Endometrial microvascular endothelial cells (primary cell): Measurements from ENCODE around the gene YIPF6. TPM values are rescaled to one million over a fixed set of nuclear protein-coding genes. Genes with fewer than 3 reads are reported as not detected.
"Not testable (repeated sequence)": the region's sequence is repeated elsewhere in the genome, so short reads cannot be mapped to it uniquely, and the experiment has no call there.

ENCODE experiments used
- in situ Hi-C: cut with HindIII; loops from 2 replicates; pipeline ENCODE4 v1.10.0; 2017; ENCODE audit warnings: low sequenced_read_pairs, low pct_unique_long_range_greater_than_20kb; ENCODE audit errors: inconsistent ontology term
- total RNA-seq: library from RNA; depleted of rRNA; stranded (reverse); fragments of >200 nt; gene quantifications from one replicate; pipeline ENCODE4 v1.2.3, GENCODE V29; 2015; ENCODE audit errors: inconsistent ontology term

The YIPF6 gene
- total RNA-seq, 1 donor from 2014 or later = 35.8 TPM

DNA sequence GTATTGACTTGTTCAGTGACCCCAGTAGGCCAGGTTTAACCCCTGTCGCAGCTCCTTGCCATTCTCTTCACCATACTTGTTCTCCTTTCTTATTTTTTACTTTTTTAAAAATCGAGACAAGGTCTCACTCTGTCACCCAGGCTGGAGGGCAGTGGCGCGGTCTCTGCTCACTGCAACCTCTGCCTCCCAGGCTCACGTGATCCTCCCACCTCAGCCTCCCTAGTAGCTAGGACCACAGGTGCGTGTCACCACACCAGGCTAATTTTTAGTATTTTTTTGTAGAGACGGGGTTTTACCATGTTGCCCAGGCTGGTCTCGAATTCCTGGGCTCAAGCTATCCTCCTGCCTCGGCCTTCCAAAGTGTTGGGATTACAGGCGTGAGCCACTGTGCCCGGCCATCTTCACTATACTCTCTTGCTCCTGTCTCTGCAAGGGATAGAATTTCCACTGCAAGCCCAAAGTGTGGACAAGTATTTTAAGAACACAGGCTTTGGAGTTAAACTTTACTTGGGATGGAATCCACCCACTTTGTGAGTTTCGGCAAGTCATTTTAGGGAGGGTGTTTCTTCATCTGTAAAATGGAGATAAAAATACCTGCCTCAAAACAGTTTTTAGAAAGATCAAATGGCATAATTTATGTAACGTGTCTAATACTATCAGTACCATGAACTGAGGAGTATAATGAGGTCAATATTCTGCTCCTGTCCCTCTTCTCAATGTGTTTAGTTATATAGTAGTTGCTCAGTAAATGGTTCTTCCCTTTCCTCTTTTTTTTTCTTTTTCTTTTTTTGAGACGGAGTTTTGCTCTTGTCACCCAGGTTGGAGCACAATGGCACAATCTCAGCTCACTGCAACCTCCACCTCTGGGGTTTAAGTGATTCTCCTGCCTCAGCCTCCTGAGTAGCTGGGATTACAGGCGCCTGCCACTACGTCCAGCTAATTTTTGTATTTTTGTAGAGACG is 973 bp downstream of the YIPF6 start:
- in situ Hi-C loops = no loop called here

- in situ Hi-C loops = no loop called here
These were observed 5.2 kb downstream of the YIPF6 start for GRCh38 chrX:68503836-68504636.

- in situ Hi-C loops = no loop called here
These were observed 7.8 kb downstream of the YIPF6 start for GRCh38 chrX:68506649-68507048.

- in situ Hi-C loops = no loop called here
These were observed 9.9 kb downstream of the YIPF6 start for GRCh38 chrX:68508799-68509198.

DNA sequence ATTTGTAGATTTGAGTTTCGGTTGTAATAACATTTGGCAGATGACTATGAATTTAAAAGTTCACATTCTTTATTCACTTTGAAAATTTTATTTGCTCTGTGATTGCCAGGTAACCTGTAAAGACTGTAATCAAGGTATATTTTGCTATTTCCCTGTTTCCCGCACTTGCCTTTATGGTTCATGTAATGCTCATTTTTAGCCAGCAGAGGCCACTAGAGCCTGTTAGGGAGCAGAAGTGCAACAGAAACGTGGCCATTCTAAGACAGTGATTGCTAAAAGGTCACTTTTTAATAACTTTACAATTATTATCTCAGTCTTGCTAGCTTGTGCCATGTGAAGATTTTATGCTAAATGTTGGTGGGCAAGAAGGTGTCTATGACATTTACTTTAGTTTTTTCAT is 12.4 kb downstream of the YIPF6 start:
- in situ Hi-C loops = no loop called here

- in situ Hi-C loops = not testable (repeated sequence)
These were observed 25.8 kb downstream of the YIPF6 start for GRCh38 chrX:68524680-68525079.

GRCh38 chrX:68532831-68533533 is 34.1 kb downstream of the YIPF6 start:
- in situ Hi-C loops = no loop called here

DNA sequence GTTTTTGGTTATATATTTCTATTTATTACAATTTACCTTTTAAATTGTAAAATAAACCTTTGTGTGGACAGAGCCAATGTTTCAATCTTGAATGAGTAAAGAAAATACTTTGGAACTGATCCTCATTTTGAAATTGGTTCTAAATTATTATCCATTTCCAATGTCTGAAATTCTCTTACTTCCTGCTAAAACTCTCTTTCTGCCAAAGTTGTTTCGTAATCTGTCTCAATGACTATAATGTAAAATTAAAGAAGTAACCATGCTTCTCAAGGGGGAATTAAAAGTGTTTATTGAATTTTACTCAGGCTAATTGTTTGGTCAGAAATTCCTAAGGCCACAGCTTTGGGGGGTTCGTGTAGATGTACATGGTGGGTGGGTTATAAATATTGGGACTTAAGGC is 34.8 kb downstream of the YIPF6 start:
- in situ Hi-C loops = no loop called here

DNA sequence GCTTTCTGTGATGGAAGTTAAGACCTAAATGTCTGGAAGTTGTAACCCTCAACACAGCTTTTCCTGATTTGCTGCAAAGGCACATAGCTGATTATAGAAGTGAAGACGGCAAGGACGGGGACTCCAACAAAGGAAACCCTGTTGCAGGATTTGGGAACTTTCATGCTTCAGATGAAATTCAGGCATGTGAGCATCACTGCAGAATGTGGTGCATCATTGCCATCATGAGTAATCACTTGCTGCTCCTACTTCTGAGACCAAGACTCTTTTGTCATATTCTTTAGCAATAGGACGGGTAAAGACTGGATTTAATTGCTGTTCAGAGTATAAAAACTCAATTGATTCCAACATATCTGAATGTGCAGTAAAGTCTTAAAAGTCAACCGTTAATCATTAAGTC is 35.8 kb downstream of the YIPF6 start:
- in situ Hi-C loops = no loop called here

GRCh38 chrX:68536429-68536828 is 37.6 kb downstream of the YIPF6 start:
- in situ Hi-C loops = no loop called here

- in situ Hi-C loops = no loop called here
These were observed 38.0 kb downstream of the YIPF6 start for GRCh38 chrX:68536884-68537283.

DNA sequence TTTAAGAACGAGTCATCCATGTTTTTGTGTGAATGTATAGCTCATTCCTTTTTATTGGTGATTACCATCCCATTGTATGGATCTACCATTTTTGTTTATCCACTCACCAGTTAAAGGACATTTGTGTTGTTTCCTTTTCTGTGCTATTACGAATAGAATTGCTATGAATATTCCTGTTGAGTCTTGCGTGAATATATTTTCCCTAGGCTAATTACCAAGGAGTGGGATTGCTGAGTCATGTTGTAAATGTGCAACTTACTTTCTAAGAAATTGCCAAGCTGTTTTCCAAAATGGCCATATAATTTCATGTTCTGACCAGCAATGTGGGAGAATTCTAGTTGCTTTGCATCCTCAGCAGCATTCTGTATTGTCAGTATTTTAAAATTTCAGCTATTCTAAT is 51.3 kb downstream of the YIPF6 start:
- in situ Hi-C loops = no loop called here

DNA sequence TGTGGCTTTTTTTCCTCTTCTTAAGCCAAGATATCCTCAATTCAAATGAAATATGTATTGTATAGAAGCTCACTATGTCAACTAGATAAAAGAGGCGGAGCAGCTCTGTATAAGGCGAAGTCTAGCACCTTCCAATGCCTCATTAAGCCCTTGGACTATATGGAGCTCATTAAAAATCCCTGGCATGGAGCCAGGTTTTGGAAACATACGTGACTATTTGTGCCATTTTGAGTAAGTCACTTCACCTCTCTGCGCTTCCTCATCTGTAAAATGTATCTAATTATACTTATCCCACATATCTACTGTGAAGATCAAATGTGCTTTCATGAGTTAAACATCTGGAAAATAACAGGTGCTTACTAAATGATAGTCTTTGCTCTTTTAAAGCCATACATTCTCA is 57.2 kb downstream of the YIPF6 start:
- in situ Hi-C loops = no loop called here

- in situ Hi-C loops = not testable (repeated sequence)
These were observed 58.3 kb downstream of the YIPF6 start for GRCh38 chrX:68557126-68557525.

- in situ Hi-C loops = not testable (repeated sequence)
These were observed 61.1 kb downstream of the YIPF6 start for GRCh38 chrX:68559905-68560304.

- in situ Hi-C loops = no loop called here
These were observed 69.3 kb downstream of the YIPF6 start for GRCh38 chrX:68568136-68568535.

GRCh38 chrX:68570598-68570997 is 71.7 kb downstream of the YIPF6 start:
- in situ Hi-C loops = no loop called here

DNA sequence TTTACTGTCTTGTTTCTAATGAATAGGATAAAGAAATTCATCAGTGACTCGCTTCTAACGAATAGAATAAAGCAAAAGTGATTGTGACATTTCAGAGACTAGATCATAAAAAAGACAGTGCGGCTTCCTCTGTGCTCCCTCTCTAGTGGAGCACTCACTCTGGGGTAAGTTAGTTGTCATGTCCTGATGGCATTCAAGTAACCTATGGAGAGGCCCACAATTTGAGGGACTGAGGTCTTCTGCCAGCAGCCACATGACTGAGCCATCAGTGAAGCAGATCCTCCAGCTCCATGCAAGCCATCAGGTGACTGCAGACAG is 72.4 kb downstream of the YIPF6 start:
- in situ Hi-C loops = no loop called here

DNA sequence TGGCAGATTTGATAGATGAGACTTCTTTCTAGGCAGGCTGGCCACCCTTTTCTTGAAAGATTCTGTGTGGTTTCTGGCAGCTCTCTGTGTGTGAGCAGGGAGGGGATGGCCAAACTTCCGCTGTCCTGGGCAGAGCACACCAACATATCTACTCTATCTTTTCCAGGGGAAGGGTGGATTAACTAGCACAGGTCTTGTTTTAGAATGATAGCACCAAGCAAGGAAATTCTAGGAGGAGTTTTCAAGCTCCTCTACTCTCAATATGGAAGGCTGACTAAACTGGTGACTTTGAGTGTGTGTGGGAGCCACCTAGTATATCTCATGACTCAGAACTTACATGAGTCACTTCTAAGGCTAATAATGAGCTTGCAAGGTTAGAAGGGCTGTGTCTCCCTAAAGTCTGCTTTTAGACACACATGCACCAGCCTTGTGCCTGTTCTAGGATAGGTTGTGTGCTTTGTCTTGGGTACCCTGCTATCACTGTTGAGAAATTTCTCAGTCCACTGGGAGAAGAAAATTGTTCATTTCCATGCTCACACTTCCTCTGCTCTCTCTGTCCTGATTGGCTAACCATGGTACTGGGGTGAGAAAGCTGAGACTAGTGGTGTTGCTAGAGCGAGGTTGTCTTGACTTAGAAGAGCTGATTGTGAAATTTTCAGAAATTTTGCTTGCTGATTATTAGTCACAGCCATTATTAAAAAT is 72.9 kb downstream of the YIPF6 start:
- in situ Hi-C loops = no loop called here
